K562 (cell line): ENCODE measurements around the gene CFAP157. TPM values are rescaled to one million over a fixed set of nuclear protein-coding genes. Genes with fewer than 3 reads are reported as not detected.
A peak's percentile ranks its signal among the peaks of the same experiment; 100 is the strongest.

Experiments
- ESRRA ChIP-seq: fragments of 450-650 bp; IDR thresholded peaks from 2 replicates; pipeline ENCODE4 v1.6.1; 2014; ENCODE audit warnings: low read depth, mild to moderate bottlenecking, moderate library complexity, borderline replicate concordance
- ETV6 ChIP-seq, 3 experiments: fragments of 150-350 bp in 1 of 3; sonication (generic) in 1 of 3; formaldehyde crosslinking in 1 of 3; IDR thresholded peaks; 2 replicates each; pipeline versions ENCODE4 v1.6.1 to v1.8.0; 2014 to 2022; ENCODE audit warnings: borderline replicate concordance in 2 of 3, low read depth in 2 of 3, antibody characterized with exemption in 1 of 3, low read length in 1 of 3, mild to moderate bottlenecking in 1 of 3, missing genetic modification reagents in 1 of 3
- REST ChIP-seq, 2 experiments: fragments of 450-650 bp; formaldehyde crosslinking in 1 of 2; IDR thresholded peaks; 2 replicates each; pipeline versions ENCODE4 v1.4.0 to v1.6.1; 2014 to 2020; ENCODE audit warnings: mild to moderate bottlenecking in 2 of 2, borderline replicate concordance in 1 of 2, low read depth in 1 of 2
- TARDBP ChIP-seq: fragments of 450-650 bp; IDR thresholded peaks from 2 replicates; pipeline ENCODE4 v1.6.1; 2016
- YY1 ChIP-seq, 3 experiments: IDR thresholded peaks; 2 replicates each; pipeline ENCODE4 v1.6.1; 2011; ENCODE audit warnings: low read length in 2 of 3, mild to moderate bottlenecking in 2 of 3, moderate library complexity in 2 of 3, borderline replicate concordance in 1 of 3, control low read depth in 1 of 3, low read depth in 1 of 3; ENCODE audit not compliant: insufficient read depth in 3 of 3, insufficient replicate concordance in 2 of 3, control insufficient read depth in 1 of 3, insufficient read length in 1 of 3; ENCODE audit errors: extremely low read depth in 1 of 3
- polyA plus RNA-seq, 8 experiments: library from polyadenylated mRNA; depleted of rRNA in 4 of 8; stranded (reverse) in 5 of 8; unstranded in 3 of 8; fragments of >200 nt; fragmentation: Nextera tagmentation in 2 of 8; fragmentation: Illumina TruSeq in 1 of 8; extraction: Ambion mirVana in 2 of 8; extraction: Trizol in 1 of 8; gene quantifications; 2 replicates each; pipeline versions ENCODE4 v1.2.1 to v1.2.3, GENCODE V29; 2011 to 2014; ENCODE audit warnings: inconsistent platforms in 1 of 8, missing spikeins in 1 of 8
- total RNA-seq, 7 experiments: library from RNA; depleted of rRNA in 6 of 7; stranded (reverse); fragments of >200 nt in 6 of 7; fragmentation: Illumina TruSeq in 2 of 7; extraction: Trizol in 2 of 7; gene quantifications; 2 replicates each; pipeline versions ENCODE4 v1.2.1 to v1.2.3, GENCODE V29; 2011 to 2021; ENCODE audit warnings: low replicate concordance in 1 of 7

The CFAP157 gene
- total and polyA plus RNA-seq, 9 of the 15 experiments (the other 6 are each of a cell fraction or from before 2014, with no cell fraction given), result 0.03 TPM; not detected in 8

GRCh38 chr9:127763918-127764384 is 57.2 kb downstream of the CFAP157 start (continued):
- TF ChIP-seq ETV6 (IDR thresholded peaks at IDR 0.05; ENCODE audit: borderline replicate concordance in 1 of 2, low read depth in 2 of 2, low read length in 1 of 2) (no peak), ETV6 (CRISPR knock-in tag; IDR thresholded peaks at IDR 0.05; ENCODE audit: borderline replicate concordance) (no peak), ESRRA (peak; percentile 56; the same call in 1 of the 2 replicates), TARDBP (0 out of 2 replicates have a peak, but pooled peaks have one; percentile 54), REST (IDR thresholded peaks at IDR 0.05; ENCODE audit: borderline replicate concordance) (peak; percentile 92), REST (CRISPR knock-in tag; IDR thresholded peaks at IDR 0.05; ENCODE audit: low read depth) (no peak), YY1 (IDR thresholded peaks at IDR 0.05; ENCODE audit: borderline replicate concordance in 1 of 3, control insufficient read depth in 1 of 3, extremely low read depth in 1 of 3, insufficient read depth in 3 of 3, insufficient read length in 1 of 3, insufficient replicate concordance in 2 of 3, low read depth in 1 of 3, low read length in 2 of 3) (peak in 1 of 3 experiments; percentile 38)
